H1 (cell line): ENCODE measurements around the gene C16orf95. TPM values are rescaled to one million over a fixed set of nuclear protein-coding genes. Genes with fewer than 3 reads are reported as not detected.

Experiments used
- ASH2L ChIP-seq: fragments of 200-600, 300-600 bp; sonication (generic); IDR thresholded peaks from one replicate; pipeline ENCODE4 v1.7.1; 2017; ENCODE audit warnings: low read length
- BRCA1 ChIP-seq: IDR thresholded peaks from 2 replicates; pipeline ENCODE4 v1.6.1; 2012; ENCODE audit warnings: low read depth, low read length, improper control_type of control experiment
- CEBPB ChIP-seq: IDR thresholded peaks from 2 replicates; pipeline ENCODE4 v1.6.1; 2012; ENCODE audit warnings: low read depth, low read length
- E2F6 ChIP-seq: IDR thresholded peaks from 2 replicates; pipeline ENCODE4 v1.6.1; 2012; ENCODE audit warnings: inconsistent platforms
- KDM5A ChIP-seq: fragments of 200-600 bp; IDR thresholded peaks from 2 replicates; pipeline ENCODE4 v1.7.1; 2012; ENCODE audit warnings: mild to moderate bottlenecking, low read length, inconsistent platforms, mixed read lengths
- POLR2AphosphoS5 ChIP-seq: IDR thresholded peaks from 2 replicates; pipeline ENCODE4 v1.6.1; 2011; ENCODE audit warnings: low read depth, low read length
- SIRT6 ChIP-seq: IDR thresholded peaks from one replicate; pipeline ENCODE4 v1.7.1; 2012; ENCODE audit warnings: low read length, inconsistent platforms
- SP2 ChIP-seq: IDR thresholded peaks from 2 replicates; pipeline ENCODE4 v1.6.1; 2012; ENCODE audit warnings: mild to moderate bottlenecking, low read length, inconsistent platforms
- polyA plus RNA-seq, 7 experiments: library from polyadenylated mRNA; depleted of rRNA in 3 of 7; stranded (reverse) in 5 of 7; unstranded in 2 of 7; fragments of >200 nt in 5 of 7; fragments of 200-250 nt in 2 of 7; gene quantifications; 1 replicate in 5 of 7; 2 replicates in 1 of 7; 4 replicates in 1 of 7; pipeline versions ENCODE4 v1.2.1 to v1.2.3, GENCODE V29; 2011 to 2013; ENCODE audit warnings: missing spikeins in 2 of 7, mixed read lengths in 2 of 7
- total RNA-seq: library from RNA; stranded (reverse); fragmentation: NEBNext Ultra II Directional; extraction: Animal tissue kit (Norgen Biotek cat#: 25700); gene quantifications from 2 replicates; pipeline ENCODE4 v1.2.1, GENCODE V29; 2021
- TF ChIP-seq, protein P1 (sequence below): fragments of 300-600 bp; sonication (generic); IDR thresholded peaks from 2 replicates; pipeline ENCODE4 v1.7.1; 2012; ENCODE audit warnings: low read length, moderate library complexity, mild to moderate bottlenecking, inconsistent platforms; ENCODE audit not compliant: insufficient replicate concordance

The C16orf95 gene
- total and polyA plus RNA-seq, 2 of the 8 experiments (the other 6 are each of a cell fraction or from before 2014, with no cell fraction given), result 5.0 to 5.4 TPM

- TF ChIP-seq, protein P1, sequence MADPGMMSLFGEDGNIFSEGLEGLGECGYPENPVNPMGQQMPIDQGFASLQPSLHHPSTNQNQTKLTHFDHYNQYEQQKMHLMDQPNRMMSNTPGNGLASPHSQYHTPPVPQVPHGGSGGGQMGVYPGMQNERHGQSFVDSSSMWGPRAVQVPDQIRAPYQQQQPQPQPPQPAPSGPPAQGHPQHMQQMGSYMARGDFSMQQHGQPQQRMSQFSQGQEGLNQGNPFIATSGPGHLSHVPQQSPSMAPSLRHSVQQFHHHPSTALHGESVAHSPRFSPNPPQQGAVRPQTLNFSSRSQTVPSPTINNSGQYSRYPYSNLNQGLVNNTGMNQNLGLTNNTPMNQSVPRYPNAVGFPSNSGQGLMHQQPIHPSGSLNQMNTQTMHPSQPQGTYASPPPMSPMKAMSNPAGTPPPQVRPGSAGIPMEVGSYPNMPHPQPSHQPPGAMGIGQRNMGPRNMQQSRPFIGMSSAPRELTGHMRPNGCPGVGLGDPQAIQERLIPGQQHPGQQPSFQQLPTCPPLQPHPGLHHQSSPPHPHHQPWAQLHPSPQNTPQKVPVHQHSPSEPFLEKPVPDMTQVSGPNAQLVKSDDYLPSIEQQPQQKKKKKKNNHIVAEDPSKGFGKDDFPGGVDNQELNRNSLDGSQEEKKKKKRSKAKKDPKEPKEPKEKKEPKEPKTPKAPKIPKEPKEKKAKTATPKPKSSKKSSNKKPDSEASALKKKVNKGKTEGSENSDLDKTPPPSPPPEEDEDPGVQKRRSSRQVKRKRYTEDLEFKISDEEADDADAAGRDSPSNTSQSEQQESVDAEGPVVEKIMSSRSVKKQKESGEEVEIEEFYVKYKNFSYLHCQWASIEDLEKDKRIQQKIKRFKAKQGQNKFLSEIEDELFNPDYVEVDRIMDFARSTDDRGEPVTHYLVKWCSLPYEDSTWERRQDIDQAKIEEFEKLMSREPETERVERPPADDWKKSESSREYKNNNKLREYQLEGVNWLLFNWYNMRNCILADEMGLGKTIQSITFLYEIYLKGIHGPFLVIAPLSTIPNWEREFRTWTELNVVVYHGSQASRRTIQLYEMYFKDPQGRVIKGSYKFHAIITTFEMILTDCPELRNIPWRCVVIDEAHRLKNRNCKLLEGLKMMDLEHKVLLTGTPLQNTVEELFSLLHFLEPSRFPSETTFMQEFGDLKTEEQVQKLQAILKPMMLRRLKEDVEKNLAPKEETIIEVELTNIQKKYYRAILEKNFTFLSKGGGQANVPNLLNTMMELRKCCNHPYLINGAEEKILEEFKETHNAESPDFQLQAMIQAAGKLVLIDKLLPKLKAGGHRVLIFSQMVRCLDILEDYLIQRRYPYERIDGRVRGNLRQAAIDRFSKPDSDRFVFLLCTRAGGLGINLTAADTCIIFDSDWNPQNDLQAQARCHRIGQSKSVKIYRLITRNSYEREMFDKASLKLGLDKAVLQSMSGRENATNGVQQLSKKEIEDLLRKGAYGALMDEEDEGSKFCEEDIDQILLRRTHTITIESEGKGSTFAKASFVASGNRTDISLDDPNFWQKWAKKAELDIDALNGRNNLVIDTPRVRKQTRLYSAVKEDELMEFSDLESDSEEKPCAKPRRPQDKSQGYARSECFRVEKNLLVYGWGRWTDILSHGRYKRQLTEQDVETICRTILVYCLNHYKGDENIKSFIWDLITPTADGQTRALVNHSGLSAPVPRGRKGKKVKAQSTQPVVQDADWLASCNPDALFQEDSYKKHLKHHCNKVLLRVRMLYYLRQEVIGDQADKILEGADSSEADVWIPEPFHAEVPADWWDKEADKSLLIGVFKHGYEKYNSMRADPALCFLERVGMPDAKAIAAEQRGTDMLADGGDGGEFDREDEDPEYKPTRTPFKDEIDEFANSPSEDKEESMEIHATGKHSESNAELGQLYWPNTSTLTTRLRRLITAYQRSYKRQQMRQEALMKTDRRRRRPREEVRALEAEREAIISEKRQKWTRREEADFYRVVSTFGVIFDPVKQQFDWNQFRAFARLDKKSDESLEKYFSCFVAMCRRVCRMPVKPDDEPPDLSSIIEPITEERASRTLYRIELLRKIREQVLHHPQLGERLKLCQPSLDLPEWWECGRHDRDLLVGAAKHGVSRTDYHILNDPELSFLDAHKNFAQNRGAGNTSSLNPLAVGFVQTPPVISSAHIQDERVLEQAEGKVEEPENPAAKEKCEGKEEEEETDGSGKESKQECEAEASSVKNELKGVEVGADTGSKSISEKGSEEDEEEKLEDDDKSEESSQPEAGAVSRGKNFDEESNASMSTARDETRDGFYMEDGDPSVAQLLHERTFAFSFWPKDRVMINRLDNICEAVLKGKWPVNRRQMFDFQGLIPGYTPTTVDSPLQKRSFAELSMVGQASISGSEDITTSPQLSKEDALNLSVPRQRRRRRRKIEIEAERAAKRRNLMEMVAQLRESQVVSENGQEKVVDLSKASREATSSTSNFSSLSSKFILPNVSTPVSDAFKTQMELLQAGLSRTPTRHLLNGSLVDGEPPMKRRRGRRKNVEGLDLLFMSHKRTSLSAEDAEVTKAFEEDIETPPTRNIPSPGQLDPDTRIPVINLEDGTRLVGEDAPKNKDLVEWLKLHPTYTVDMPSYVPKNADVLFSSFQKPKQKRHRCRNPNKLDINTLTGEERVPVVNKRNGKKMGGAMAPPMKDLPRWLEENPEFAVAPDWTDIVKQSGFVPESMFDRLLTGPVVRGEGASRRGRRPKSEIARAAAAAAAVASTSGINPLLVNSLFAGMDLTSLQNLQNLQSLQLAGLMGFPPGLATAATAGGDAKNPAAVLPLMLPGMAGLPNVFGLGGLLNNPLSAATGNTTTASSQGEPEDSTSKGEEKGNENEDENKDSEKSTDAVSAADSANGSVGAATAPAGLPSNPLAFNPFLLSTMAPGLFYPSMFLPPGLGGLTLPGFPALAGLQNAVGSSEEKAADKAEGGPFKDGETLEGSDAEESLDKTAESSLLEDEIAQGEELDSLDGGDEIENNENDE, result no peak
- no peak for TF ChIP-seq POLR2AphosphoS5
- TF ChIP-seq SIRT6, result no peak
- no peak for TF ChIP-seq CEBPB
- no peak for TF ChIP-seq ASH2L
- TF ChIP-seq SP2, result no peak
- TF ChIP-seq BRCA1, result no peak
- TF ChIP-seq E2F6, result no peak
- TF ChIP-seq KDM5A, result no peak
These were observed 19.4 kb upstream of the C16orf95 start (continued) for GRCh38 chr16:87336434-87337240.
